Measurements from ENCODE around the gene SULF2.

DNA sequence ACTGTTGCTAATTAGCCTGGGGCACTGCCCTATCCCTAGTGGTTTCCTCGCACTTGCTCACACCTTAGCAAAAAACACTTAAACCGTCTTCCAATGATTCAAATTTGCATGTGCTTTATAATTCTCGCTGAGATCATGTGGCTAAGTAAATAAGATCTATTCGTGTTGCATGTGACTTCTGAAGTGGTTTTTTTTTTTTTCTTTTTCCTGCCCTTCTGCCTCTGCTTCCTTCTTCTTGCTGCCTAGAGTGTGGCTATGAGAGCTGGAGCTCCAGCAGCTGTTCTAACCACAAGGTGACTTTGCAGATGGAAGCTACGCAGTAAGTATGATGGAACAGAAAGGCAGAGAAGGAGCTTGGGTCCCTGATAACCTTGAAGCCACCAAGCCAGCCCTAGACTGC is 36.5 kb downstream of the SULF2 start:
- TF ChIP-seq, protein P1, sequence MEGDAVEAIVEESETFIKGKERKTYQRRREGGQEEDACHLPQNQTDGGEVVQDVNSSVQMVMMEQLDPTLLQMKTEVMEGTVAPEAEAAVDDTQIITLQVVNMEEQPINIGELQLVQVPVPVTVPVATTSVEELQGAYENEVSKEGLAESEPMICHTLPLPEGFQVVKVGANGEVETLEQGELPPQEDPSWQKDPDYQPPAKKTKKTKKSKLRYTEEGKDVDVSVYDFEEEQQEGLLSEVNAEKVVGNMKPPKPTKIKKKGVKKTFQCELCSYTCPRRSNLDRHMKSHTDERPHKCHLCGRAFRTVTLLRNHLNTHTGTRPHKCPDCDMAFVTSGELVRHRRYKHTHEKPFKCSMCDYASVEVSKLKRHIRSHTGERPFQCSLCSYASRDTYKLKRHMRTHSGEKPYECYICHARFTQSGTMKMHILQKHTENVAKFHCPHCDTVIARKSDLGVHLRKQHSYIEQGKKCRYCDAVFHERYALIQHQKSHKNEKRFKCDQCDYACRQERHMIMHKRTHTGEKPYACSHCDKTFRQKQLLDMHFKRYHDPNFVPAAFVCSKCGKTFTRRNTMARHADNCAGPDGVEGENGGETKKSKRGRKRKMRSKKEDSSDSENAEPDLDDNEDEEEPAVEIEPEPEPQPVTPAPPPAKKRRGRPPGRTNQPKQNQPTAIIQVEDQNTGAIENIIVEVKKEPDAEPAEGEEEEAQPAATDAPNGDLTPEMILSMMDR (conservative IDR thresholded peaks at IDR 0.05 in 1 of 2, IDR thresholded peaks at IDR 0.05 in 1 of 2; ENCODE audit: extremely low read depth in 1 of 2, insufficient read depth in 1 of 2, low read depth in 1 of 2, low read length in 2 of 2): no peak
- no peak for TF ChIP-seq EZH2 (IDR thresholded peaks at IDR 0.05; ENCODE audit: borderline replicate concordance, low read length)
